HepG2 (cell line): Measurements from ENCODE around the gene LRP1B.

Experiments used
- BRD4 ChIP-seq: sonication (generic); formaldehyde crosslinking; IDR thresholded peaks from 2 replicates; pipeline ENCODE4 v1.4.0; 2020; ENCODE audit warnings: missing genetic modification reagents
- DPF2 ChIP-seq: sonication (generic); formaldehyde crosslinking; IDR thresholded peaks from 2 replicates; pipeline ENCODE4 v1.4.0; 2020; ENCODE audit warnings: mild to moderate bottlenecking, low read depth, missing genetic modification reagents, borderline replicate concordance
- GABPB1 ChIP-seq: IDR thresholded peaks from 2 replicates; pipeline ENCODE4 v1.6.1; 2016; ENCODE audit warnings: mild to moderate bottlenecking, missing genetic modification reagents, moderate library complexity, missing compliant biosample characterization
- JUND ChIP-seq: sonication (generic); formaldehyde crosslinking; IDR thresholded peaks from 2 replicates; pipeline ENCODE4 v1.8.0; 2022; ENCODE audit warnings: mild to moderate bottlenecking, missing genetic modification reagents
- MTA3 ChIP-seq: sonication (generic); formaldehyde crosslinking; IDR thresholded peaks from 2 replicates; pipeline ENCODE4 v1.4.0; 2020; ENCODE audit warnings: missing genetic modification reagents
- NR2F2 ChIP-seq: IDR thresholded peaks from 2 replicates; pipeline ENCODE4 v1.6.1; 2012; ENCODE audit warnings: low read depth, inconsistent platforms, borderline replicate concordance
- POLR2AphosphoS5 ChIP-seq: IDR thresholded peaks from 2 replicates; pipeline ENCODE4 v1.6.1; 2012; ENCODE audit warnings: low read depth, low read length
- ZFX ChIP-seq: sonication (generic); formaldehyde crosslinking; IDR thresholded peaks from 2 replicates; pipeline ENCODE4 v1.4.0; 2020; ENCODE audit warnings: mild to moderate bottlenecking, low read depth, missing genetic modification reagents, moderate library complexity
- TF ChIP-seq, protein P1 (sequence below): sonication (generic); formaldehyde crosslinking; IDR thresholded peaks from 2 replicates; pipeline ENCODE4 v1.5.0; 2020; ENCODE audit warnings: mild to moderate bottlenecking, missing genetic modification reagents, moderate library complexity

GRCh38 chr2:140529706-140530105 is 1601.1 kb downstream of the LRP1B start:
- TF ChIP-seq POLR2AphosphoS5: no peak
- no peak for TF ChIP-seq MTA3 (CRISPR knock-in tag)
- TF ChIP-seq, protein P1, sequence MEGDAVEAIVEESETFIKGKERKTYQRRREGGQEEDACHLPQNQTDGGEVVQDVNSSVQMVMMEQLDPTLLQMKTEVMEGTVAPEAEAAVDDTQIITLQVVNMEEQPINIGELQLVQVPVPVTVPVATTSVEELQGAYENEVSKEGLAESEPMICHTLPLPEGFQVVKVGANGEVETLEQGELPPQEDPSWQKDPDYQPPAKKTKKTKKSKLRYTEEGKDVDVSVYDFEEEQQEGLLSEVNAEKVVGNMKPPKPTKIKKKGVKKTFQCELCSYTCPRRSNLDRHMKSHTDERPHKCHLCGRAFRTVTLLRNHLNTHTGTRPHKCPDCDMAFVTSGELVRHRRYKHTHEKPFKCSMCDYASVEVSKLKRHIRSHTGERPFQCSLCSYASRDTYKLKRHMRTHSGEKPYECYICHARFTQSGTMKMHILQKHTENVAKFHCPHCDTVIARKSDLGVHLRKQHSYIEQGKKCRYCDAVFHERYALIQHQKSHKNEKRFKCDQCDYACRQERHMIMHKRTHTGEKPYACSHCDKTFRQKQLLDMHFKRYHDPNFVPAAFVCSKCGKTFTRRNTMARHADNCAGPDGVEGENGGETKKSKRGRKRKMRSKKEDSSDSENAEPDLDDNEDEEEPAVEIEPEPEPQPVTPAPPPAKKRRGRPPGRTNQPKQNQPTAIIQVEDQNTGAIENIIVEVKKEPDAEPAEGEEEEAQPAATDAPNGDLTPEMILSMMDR (CRISPR knock-in tag): no peak
- TF ChIP-seq GABPB1: no peak
- no peak for TF ChIP-seq NR2F2
- no peak for TF ChIP-seq ZFX (CRISPR knock-in tag)
- TF ChIP-seq JUND (CRISPR knock-in tag): no peak
- TF ChIP-seq DPF2 (CRISPR knock-in tag): no peak
- TF ChIP-seq BRD4: no peak
